A549 treated with CpdA at 1 μM for 4 hours (cell line): ENCODE data around the gene PCDHA4. TPM values are rescaled to one million over a fixed set of nuclear protein-coding genes. Genes with fewer than 3 reads are reported as not detected.

Experiments
- total RNA-seq: library from RNA; stranded (reverse); fragments of 200-300 nt; extraction: Qiagen RNA extraction; gene quantifications from 5 replicates; pipeline ENCODE4 v1.2.3, GENCODE V29; 2022; ENCODE audit warnings: low read depth

The PCDHA4 gene
- total RNA-seq = 1.4 to 2.0 TPM (median 1.7 TPM) in 5 replicates

GRCh38 chr5:140806834-140807775 is at the start of gene PCDHA4:
TSS of gene PCDHA4 (plus strand) at chr5:140807068.

GRCh38 chr5:140785905-140786686 is 20.8 kb upstream of the PCDHA4 start, which contains the start of gene PCDHA1:
TSS of gene PCDHA1 (plus strand) at chr5:140786140.

DNA sequence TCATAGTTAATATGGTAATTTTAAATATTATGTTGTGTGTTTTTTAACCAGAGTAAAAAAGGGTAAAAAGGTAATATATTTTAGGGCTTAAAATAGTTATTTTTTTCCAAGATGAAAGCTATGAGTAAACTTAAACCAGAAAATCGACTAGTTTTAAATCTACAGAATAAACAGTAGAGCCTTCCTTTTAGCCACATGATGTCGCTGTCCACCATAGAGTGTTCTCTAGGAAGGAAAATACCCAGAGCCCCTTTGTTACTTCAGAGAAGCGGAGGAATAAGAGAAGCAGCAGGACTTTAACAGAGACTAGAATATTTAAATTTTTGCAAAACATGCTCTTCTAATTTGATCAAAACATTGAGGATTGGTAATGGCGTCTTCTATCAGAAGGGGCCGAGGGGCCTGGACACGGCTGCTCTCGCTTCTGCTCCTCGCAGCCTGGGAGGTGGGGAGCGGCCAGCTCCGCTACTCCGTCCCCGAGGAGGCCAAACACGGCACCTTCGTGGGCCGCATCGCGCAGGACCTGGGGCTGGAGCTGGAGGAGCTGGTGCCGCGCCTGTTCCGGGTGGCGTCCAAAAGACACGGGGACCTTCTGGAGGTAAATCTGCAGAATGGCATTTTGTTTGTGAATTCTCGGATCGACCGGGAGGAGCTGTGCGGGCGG is 12.1 kb upstream of the PCDHA4 start, which contains the start of gene PCDHA2:
Gene PCDHA2 (plus strand): TSS at position 258 of the 664 bp plus-strand sequence.

GRCh38 chr5:140800816-140801493 is 5.9 kb upstream of the PCDHA4 start, which contains the start of gene PCDHA3:
TSS of gene PCDHA3 (plus strand) at chr5:140801057.

GRCh38 chr5:140821375-140822280 is 14.8 kb downstream of the PCDHA4 start, which contains the start of gene PCDHA5:
TSS of gene PCDHA5 (plus strand) at chr5:140821613.

GRCh38 chr5:140827704-140828361 is 21.0 kb downstream of the PCDHA4 start, which contains the start of gene PCDHA6:
TSS of gene PCDHA6 (plus strand) at chr5:140827960. CDS start at chr5:140828092, 132 bp downstream.

DNA sequence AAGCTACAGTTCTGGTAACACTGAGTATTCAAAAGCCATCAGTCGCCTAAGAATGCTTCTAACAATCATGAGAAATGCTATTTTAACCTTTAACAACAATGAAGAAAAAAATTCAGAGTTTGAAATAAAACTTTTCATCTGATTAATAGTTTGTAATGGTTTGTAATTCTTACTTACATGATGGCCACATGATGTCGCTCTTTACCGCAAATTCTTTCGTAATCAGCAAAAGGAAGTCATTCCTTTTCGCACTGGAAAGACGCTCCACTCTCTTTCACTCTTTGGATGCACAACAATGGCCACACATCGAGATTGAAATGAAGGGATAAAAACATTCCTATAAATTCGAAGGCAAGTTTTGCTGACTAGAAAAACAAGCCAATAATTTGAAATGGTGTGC is 27.1 kb downstream of the PCDHA4 start, which contains the start of gene PCDHA7:
Gene PCDHA7 (plus strand): TSS at position 277 of the 400 bp plus-strand sequence. CDS start 115 bp downstream, at position 392.

DNA sequence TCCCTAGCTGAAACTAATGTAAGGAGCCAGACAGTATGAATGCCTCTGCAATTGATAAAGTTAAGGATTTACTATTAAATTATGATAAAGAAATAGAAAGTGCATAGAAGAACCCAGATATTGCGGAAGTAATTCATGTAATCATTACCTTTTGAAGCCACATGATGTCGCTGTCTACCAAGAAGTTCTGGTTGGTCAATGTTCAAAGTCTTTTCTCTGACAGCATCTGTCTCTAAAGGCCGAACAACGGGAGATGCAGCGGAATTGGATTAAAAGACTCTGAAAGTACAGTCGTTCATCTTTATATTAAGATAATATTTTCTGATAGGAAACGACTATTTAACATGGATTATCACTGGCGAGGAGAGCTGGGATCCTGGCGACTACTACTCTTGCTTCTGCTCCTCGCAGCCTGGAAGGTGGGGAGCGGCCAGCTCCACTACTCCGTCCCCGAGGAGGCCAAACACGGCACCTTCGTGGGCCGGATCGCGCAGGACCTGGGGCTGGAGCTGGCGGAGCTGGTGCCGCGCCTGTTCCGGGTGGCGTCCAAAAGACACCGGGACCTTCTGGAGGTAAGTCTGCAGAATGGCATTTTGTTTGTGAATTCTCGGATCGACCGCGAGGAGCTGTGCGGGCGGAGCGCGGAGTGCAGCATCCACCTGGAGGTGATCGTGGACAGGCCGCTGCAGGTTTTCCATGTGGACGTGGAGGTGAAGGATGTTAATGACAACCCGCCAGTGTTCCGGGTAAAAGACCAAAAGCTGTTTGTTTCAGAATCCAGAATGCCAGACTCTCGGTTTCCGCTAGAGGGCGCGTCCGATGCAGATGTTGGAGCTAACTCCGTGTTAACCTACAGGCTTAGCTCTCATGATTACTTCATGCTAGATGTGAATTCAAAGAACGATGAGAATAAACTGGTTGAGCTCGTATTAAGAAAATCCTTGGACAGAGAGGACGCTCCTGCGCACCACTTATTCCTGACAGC is 34.4 kb downstream of the PCDHA4 start, which contains the start of gene PCDHA8:
Gene PCDHA8 (plus strand): TSS at position 210 of the 985 bp plus-strand sequence. CDS start 135 bp downstream, at position 345.

GRCh38 chr5:140848139-140849102 is 41.6 kb downstream of the PCDHA4 start, which contains the start of gene PCDHA9:
TSS of gene PCDHA9 (plus strand) at chr5:140848382. CDS start at chr5:140848496, 114 bp downstream.

GRCh38 chr5:140855772-140856674 is 49.2 kb downstream of the PCDHA4 start, which contains the start of gene PCDHA10:
TSS of gene PCDHA10 (plus strand) at chr5:140855897. CDS start at chr5:140856049, 152 bp downstream.

Other genes with a start within 250 kb of the PCDHA4 start
- gene SRA1, start 249.6 kb upstream of the PCDHA4 start, total RNA-seq = 37.6 to 53.3 TPM (median 45.8 TPM) in 5 replicates
- gene APBB3, start 242.5 kb upstream of the PCDHA4 start, total RNA-seq = 4.9 to 7.7 TPM (median 6.0 TPM) in 5 replicates
- gene SLC35A4, start 242.2 kb upstream of the PCDHA4 start, total RNA-seq = 74.7 to 85.5 TPM (median 78.4 TPM) in 5 replicates
- 3.6 to 5.6 TPM (median 4.4 TPM) in 5 replicates for gene CD14, start 173.9 kb upstream of the PCDHA4 start, total RNA-seq
- gene TMCO6, start 167.6 kb upstream of the PCDHA4 start, total RNA-seq = 9.6 to 15.1 TPM (median 13.0 TPM) in 5 replicates
- 108 to 128 TPM (median 123 TPM) in 5 replicates for gene NDUFA2, start 159.4 kb upstream of the PCDHA4 start, total RNA-seq
- gene IK, start 159.2 kb upstream of the PCDHA4 start, total RNA-seq = 94.9 to 140 TPM (median 98.2 TPM) in 5 replicates
- gene WDR55, start 142.2 kb upstream of the PCDHA4 start, total RNA-seq = 29.2 to 32.4 TPM (median 29.6 TPM) in 5 replicates
- 0.47 to 1.0 TPM (median 0.82 TPM) in 5 replicates for gene DND1, start 133.5 kb upstream of the PCDHA4 start, total RNA-seq
- gene HARS1, start 115.7 kb upstream of the PCDHA4 start, total RNA-seq = 81.3 to 85.6 TPM (median 83.4 TPM) in 5 replicates
- gene HARS2, start 115.6 kb upstream of the PCDHA4 start, total RNA-seq = 34.5 to 44.5 TPM (median 38.9 TPM) in 5 replicates
- gene ZMAT2, start 106.6 kb upstream of the PCDHA4 start, total RNA-seq = 81.8 to 121 TPM (median 90.3 TPM) in 5 replicates
- gene PCDHA1, start 20.9 kb upstream of the PCDHA4 start, total RNA-seq = 0.12 to 0.23 TPM (median 0.21 TPM) in 5 replicates
- gene PCDHA2, start 12.2 kb upstream of the PCDHA4 start, total RNA-seq = 0.03 to 0.10 TPM (median 0.05 TPM) in 5 replicates
- 0.74 to 1.1 TPM (median 0.91 TPM) in 5 replicates for gene PCDHA3, start 6.0 kb upstream of the PCDHA4 start, total RNA-seq
- gene PCDHA5, start 14.5 kb downstream of the PCDHA4 start, total RNA-seq = 0.44 to 0.75 TPM (median 0.63 TPM) in 5 replicates
- 0.07 to 0.09 TPM (median 0.09 TPM) in 3 of 5 replicates, not detected in the others for gene PCDHA6, start 20.9 kb downstream of the PCDHA4 start, total RNA-seq
- 0.08 to 0.22 TPM (median 0.13 TPM) in 5 replicates for gene PCDHA7, start 27.2 kb downstream of the PCDHA4 start, total RNA-seq
- 0.06 to 0.08 TPM (median 0.07 TPM) in 4 of 5 replicates, not detected in the other for gene PCDHA8, start 34.1 kb downstream of the PCDHA4 start, total RNA-seq
- gene PCDHA9, start 41.3 kb downstream of the PCDHA4 start, total RNA-seq = not detected in 5 replicates
- 0.01 to 0.02 TPM in 2 of 5 replicates, not detected in the others for gene PCDHA10, start 48.8 kb downstream of the PCDHA4 start, total RNA-seq
- gene PCDHA11, start 61.9 kb downstream of the PCDHA4 start, total RNA-seq = 0.12 to 0.43 TPM (median 0.18 TPM) in 5 replicates
- 2.5 to 2.9 TPM (median 2.5 TPM) in 5 replicates for gene PCDHA12, start 68.2 kb downstream of the PCDHA4 start, total RNA-seq
- gene PCDHA13, start 75.1 kb downstream of the PCDHA4 start, total RNA-seq = 0.06 to 0.10 TPM (median 0.07 TPM) in 4 of 5 replicates, not detected in the other
- 1.1 to 1.4 TPM (median 1.2 TPM) in 5 replicates for gene PCDHAC1, start 119.2 kb downstream of the PCDHA4 start, total RNA-seq
- 2.3 to 4.8 TPM (median 2.6 TPM) in 5 replicates for gene PCDHAC2, start 159.4 kb downstream of the PCDHA4 start, total RNA-seq
- gene PCDHB1, start 244.3 kb downstream of the PCDHA4 start, total RNA-seq = not detected in 5 replicates